ENCODE measurements around the gene PIK3R4. TPM values are rescaled to one million over a fixed set of nuclear protein-coding genes. Genes with fewer than 3 reads are reported as not detected.

Gene PIK3R4
- polyA plus RNA-seq, 1 donor (not counting 4 experiments of a cell fraction or from before 2014, with no cell fraction given) = 49.2 TPM

DNA sequence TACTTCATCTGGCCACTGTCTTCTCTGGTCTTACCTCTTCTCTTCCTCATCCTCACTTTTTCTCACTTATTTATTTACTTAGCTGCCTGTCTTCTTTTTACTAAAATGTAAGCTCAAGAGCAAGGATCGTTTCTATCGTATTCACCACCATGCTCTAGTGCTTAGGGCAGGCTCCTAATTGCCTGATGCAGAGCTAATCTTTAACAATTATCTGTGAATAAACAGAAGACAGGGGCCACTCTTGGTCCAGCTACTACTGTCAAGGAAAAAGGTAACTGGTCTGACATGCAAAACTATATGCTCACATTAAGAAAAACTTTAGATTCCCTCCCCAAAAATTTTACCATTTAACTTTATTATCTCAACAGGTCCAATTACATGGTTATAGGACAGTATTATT lies 17.5 kb downstream of the PIK3R4 start:
- Histone ChIP-seq H3K9me3 (ENCODE audit: control insufficient read depth, low read depth, low read length) (no peaks in the 10 kb centered on the region), H2AFZ (ENCODE audit: control insufficient read depth, low read length) (no peak overlapping the region), H3K36me3 (ENCODE audit: control insufficient read depth in 2 of 2, extremely low read depth in 1 of 2, insufficient read depth in 2 of 2, low read length in 2 of 2) (peaks cover 0 to 7% of the 10 kb centered on the region in 2 experiments), H3K27me3 (ENCODE audit: control insufficient read depth, extremely low read depth, insufficient read depth, low read length) (no peaks in the 10 kb centered on the region), H3K4me2 (ENCODE audit: control insufficient read depth, extremely low read depth, insufficient read depth, low read depth, low read length) (no peak overlapping the region), H3K9me1 (ENCODE audit: control insufficient read depth, extremely low read depth, insufficient read depth, low read length) (no peaks in the 10 kb centered on the region), H3K4me3 (ENCODE audit: control insufficient read depth in 2 of 3, extremely low read depth in 1 of 3, insufficient read depth in 2 of 3, low read depth in 1 of 3, low read length in 3 of 3) (no peak overlapping the region), H3K4me1 (ENCODE audit: control insufficient read depth, extremely low read depth, insufficient read depth, low read length) (peaks cover 8% of the 10 kb centered on the region), H4K20me1 (ENCODE audit: control insufficient read depth, extremely low read depth, insufficient read depth, low read length) (no peaks in the 10 kb centered on the region), H3K79me2 (ENCODE audit: control insufficient read depth, insufficient read depth, low read length) (peaks cover 2% of the 10 kb centered on the region), H3K9ac (ENCODE audit: control insufficient read depth, extremely low read depth, insufficient read depth, low read length) (no peak overlapping the region), H3K27ac (ENCODE audit: control insufficient read depth, insufficient read depth, low read length) (no peak overlapping the region)
- FAIRE-seq (no peak), DNase-seq (ENCODE audit: low read depth, low spot score) (no peak)
- dilution Hi-C loops (cut with MboI; ENCODE audit: extremely low pct_ligation_motif_present, low sequenced_read_pairs) = no loop called here
- TF ChIP-seq EZH2 (IDR thresholded peaks at IDR 0.05; ENCODE audit: low read length) = no peak
- TF ChIP-seq, protein P1, sequence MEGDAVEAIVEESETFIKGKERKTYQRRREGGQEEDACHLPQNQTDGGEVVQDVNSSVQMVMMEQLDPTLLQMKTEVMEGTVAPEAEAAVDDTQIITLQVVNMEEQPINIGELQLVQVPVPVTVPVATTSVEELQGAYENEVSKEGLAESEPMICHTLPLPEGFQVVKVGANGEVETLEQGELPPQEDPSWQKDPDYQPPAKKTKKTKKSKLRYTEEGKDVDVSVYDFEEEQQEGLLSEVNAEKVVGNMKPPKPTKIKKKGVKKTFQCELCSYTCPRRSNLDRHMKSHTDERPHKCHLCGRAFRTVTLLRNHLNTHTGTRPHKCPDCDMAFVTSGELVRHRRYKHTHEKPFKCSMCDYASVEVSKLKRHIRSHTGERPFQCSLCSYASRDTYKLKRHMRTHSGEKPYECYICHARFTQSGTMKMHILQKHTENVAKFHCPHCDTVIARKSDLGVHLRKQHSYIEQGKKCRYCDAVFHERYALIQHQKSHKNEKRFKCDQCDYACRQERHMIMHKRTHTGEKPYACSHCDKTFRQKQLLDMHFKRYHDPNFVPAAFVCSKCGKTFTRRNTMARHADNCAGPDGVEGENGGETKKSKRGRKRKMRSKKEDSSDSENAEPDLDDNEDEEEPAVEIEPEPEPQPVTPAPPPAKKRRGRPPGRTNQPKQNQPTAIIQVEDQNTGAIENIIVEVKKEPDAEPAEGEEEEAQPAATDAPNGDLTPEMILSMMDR (optimal IDR thresholded peaks at IDR 0.05 in 1 of 3, IDR thresholded peaks at IDR 0.05 in 1 of 3, conservative IDR thresholded peaks at IDR 0.05 in 1 of 3; ENCODE audit: extremely low read depth in 1 of 3, insufficient read depth in 2 of 3, low read length in 3 of 3) = no peak

DNA sequence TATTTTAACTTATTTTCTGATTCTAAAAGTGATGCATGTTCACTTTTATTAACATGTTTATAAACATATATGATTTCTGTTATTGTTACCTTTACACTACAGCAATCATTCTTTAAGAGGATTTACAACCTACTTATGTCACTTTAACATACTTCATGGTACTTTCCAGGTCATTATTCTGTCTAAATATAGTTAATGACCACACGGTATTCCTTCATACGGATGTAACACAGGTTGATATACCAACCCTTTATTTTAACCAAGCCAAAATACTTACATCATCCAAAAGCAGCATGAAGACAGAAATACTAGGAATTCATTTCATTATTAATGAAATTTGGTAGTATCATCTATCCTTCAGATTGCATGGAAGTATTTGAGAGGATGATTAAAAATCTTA lies 18.6 kb downstream of the PIK3R4 start:
- no peak overlapping the region for H3K27ac ChIP-seq (ENCODE audit: control insufficient read depth, insufficient read depth, low read length)
- DNase-seq (ENCODE audit: low read depth, low spot score) (no peak), FAIRE-seq (no peak)
- H3K9me1 ChIP-seq (ENCODE audit: control insufficient read depth, extremely low read depth, insufficient read depth, low read length) = no peaks in the 10 kb centered on the region
- peaks cover 0 to 2% of the 10 kb centered on the region in 2 experiments for H3K36me3 ChIP-seq (ENCODE audit: control insufficient read depth in 2 of 2, extremely low read depth in 1 of 2, insufficient read depth in 2 of 2, low read length in 2 of 2)
- H3K9ac ChIP-seq (ENCODE audit: control insufficient read depth, extremely low read depth, insufficient read depth, low read length) = no peak overlapping the region
- no peaks in the 10 kb centered on the region for H4K20me1 ChIP-seq (ENCODE audit: control insufficient read depth, extremely low read depth, insufficient read depth, low read length)
- peaks cover 2% of the 10 kb centered on the region for H3K79me2 ChIP-seq (ENCODE audit: control insufficient read depth, insufficient read depth, low read length)
- no peaks in the 10 kb centered on the region for H3K27me3 ChIP-seq (ENCODE audit: control insufficient read depth, extremely low read depth, insufficient read depth, low read length)
- no peak overlapping the region for H2AFZ ChIP-seq (ENCODE audit: control insufficient read depth, low read length)
- no peak overlapping the region for H3K4me2 ChIP-seq (ENCODE audit: control insufficient read depth, extremely low read depth, insufficient read depth, low read depth, low read length)
- dilution Hi-C loops (cut with MboI; ENCODE audit: extremely low pct_ligation_motif_present, low sequenced_read_pairs) = no loop called here
- H3K4me3 ChIP-seq (ENCODE audit: control insufficient read depth in 2 of 3, extremely low read depth in 1 of 3, insufficient read depth in 2 of 3, low read depth in 1 of 3, low read length in 3 of 3) = no peak overlapping the region
- H3K9me3 ChIP-seq (ENCODE audit: control insufficient read depth, low read depth, low read length) = no peaks in the 10 kb centered on the region
- peaks cover 8% of the 10 kb centered on the region for H3K4me1 ChIP-seq (ENCODE audit: control insufficient read depth, extremely low read depth, insufficient read depth, low read length)
- TF ChIP-seq EZH2 (IDR thresholded peaks at IDR 0.05; ENCODE audit: low read length) = no peak

DNA sequence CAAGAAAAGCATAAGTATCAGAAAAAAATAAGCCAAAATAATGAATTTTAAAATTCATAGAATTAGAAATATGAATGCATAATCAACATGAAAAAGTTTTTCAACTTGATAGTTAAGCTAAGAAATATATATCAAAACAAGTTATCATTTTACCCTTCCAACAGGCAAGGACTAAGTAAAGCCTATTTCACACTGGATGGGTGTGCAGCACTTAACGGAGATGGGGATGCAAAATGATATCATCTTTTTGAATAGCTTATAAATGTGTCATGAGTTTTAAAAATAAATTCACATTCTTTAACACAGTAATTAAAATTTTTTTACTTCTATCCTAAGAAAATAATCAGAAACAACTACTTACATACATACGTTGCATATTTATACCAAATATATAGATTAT lies 20.9 kb downstream of the PIK3R4 start:
- H3K9me3 ChIP-seq (ENCODE audit: control insufficient read depth, low read depth, low read length) = no peaks in the 10 kb centered on the region
- dilution Hi-C loops (cut with MboI; ENCODE audit: extremely low pct_ligation_motif_present, low sequenced_read_pairs) = no loop called here
- H3K36me3 ChIP-seq (ENCODE audit: control insufficient read depth in 2 of 2, extremely low read depth in 1 of 2, insufficient read depth in 2 of 2, low read length in 2 of 2) = peaks cover 0 to 2% of the 10 kb centered on the region in 2 experiments
- no peaks in the 10 kb centered on the region for H3K9me1 ChIP-seq (ENCODE audit: control insufficient read depth, extremely low read depth, insufficient read depth, low read length)
- no peaks in the 10 kb centered on the region for H3K27me3 ChIP-seq (ENCODE audit: control insufficient read depth, extremely low read depth, insufficient read depth, low read length)
- no peak overlapping the region for H3K27ac ChIP-seq (ENCODE audit: control insufficient read depth, insufficient read depth, low read length)
- H3K4me1 ChIP-seq (ENCODE audit: control insufficient read depth, extremely low read depth, insufficient read depth, low read length) = peaks cover 8% of the 10 kb centered on the region
- no peak overlapping the region for H3K4me3 ChIP-seq (ENCODE audit: control insufficient read depth in 2 of 3, extremely low read depth in 1 of 3, insufficient read depth in 2 of 3, low read depth in 1 of 3, low read length in 3 of 3)
- DNase-seq (ENCODE audit: low read depth, low spot score) (no peak), FAIRE-seq (no peak)
- TF ChIP-seq EZH2 (IDR thresholded peaks at IDR 0.05; ENCODE audit: low read length) = no peak
- TF ChIP-seq, protein P1 (optimal IDR thresholded peaks at IDR 0.05 in 1 of 3, IDR thresholded peaks at IDR 0.05 in 1 of 3, conservative IDR thresholded peaks at IDR 0.05 in 1 of 3; ENCODE audit: extremely low read depth in 1 of 3, insufficient read depth in 2 of 3, low read length in 3 of 3) = no peak
- no peaks in the 10 kb centered on the region for H4K20me1 ChIP-seq (ENCODE audit: control insufficient read depth, extremely low read depth, insufficient read depth, low read length)
- H2AFZ ChIP-seq (ENCODE audit: control insufficient read depth, low read length) = no peak overlapping the region
- peaks cover 2% of the 10 kb centered on the region for H3K79me2 ChIP-seq (ENCODE audit: control insufficient read depth, insufficient read depth, low read length)
- H3K9ac ChIP-seq (ENCODE audit: control insufficient read depth, extremely low read depth, insufficient read depth, low read length) = no peak overlapping the region
- H3K4me2 ChIP-seq (ENCODE audit: control insufficient read depth, extremely low read depth, insufficient read depth, low read depth, low read length) = no peak overlapping the region
